Activated T-helper 1 cell treated with anti-CD3 and anti-CD28 coated beads, Interleukin-12 subunit alpha, Interleukin-12 subunit beta, Interleukin-2, Interleukin-4 antibody, amounts not matched to agents 30 ng/mL and 10 ng/mL and 1 ng/mL, durations not matched to agents 14 hours and 24 hours and 36 hours (primary cell): ENCODE measurements around the gene RXRA. TPM values are rescaled to one million over a fixed set of nuclear protein-coding genes. Genes with fewer than 3 reads are reported as not detected.

ENCODE experiments used
- DNase-seq: peaks from one replicate; pipeline ENCODE4 v3.0.0; 2021; ENCODE audit warnings: low spot score
- H3K27ac Mint-ChIP-seq: one replicate; pipeline ENCODE4 v1.8.0; 2021; ENCODE audit warnings: mild to moderate bottlenecking, mixed read lengths
- H3K27me3 Mint-ChIP-seq: one replicate; pipeline ENCODE4 v1.8.0; 2022; ENCODE audit warnings: mild to moderate bottlenecking, moderate library complexity, mixed read lengths; ENCODE audit not compliant: insufficient read depth
- H3K36me3 Mint-ChIP-seq: one replicate; pipeline ENCODE4 v1.8.0; 2021; ENCODE audit warnings: low read depth, mixed read lengths
- H3K4me1 Mint-ChIP-seq: one replicate; pipeline ENCODE4 v1.8.0; 2021; ENCODE audit warnings: low read depth, mixed read lengths
- H3K4me3 Mint-ChIP-seq: one replicate; pipeline ENCODE4 v1.8.0; 2021; ENCODE audit warnings: mild to moderate bottlenecking, moderate library complexity, mixed read lengths
- H3K9me3 Mint-ChIP-seq: one replicate; pipeline ENCODE4 v1.8.0; 2021; ENCODE audit warnings: mixed read lengths
- intact Hi-C: fragments of 100-400 bp; cut with micrococcal nuclease; formaldehyde crosslinking; loops from one replicate; pipeline ENCODE4 v1.15.1; 2024
- total RNA-seq: library from RNA; stranded (reverse); gene quantifications from 2 replicates; pipeline ENCODE4 v1.2.3, GENCODE V29; 2022

RXRA gene
- total RNA-seq, 1 donor from 2014 or later: 0.91 TPM

- Mint-ChIP-seq H3K4me1 (no peaks in the 10 kb centered on the region), H3K36me3 (no peaks in the 10 kb centered on the region), H3K27ac (no peak overlapping the region), H3K9me3 (no peaks in the 10 kb centered on the region), H3K4me3 (no peak overlapping the region), H3K27me3 (no peaks in the 10 kb centered on the region)
- no peak for DNase-seq
- intact Hi-C loops: no loop called here
Observed at GRCh38 chr9:134482226-134482625, 156.0 kb downstream of the RXRA start.

DNA sequence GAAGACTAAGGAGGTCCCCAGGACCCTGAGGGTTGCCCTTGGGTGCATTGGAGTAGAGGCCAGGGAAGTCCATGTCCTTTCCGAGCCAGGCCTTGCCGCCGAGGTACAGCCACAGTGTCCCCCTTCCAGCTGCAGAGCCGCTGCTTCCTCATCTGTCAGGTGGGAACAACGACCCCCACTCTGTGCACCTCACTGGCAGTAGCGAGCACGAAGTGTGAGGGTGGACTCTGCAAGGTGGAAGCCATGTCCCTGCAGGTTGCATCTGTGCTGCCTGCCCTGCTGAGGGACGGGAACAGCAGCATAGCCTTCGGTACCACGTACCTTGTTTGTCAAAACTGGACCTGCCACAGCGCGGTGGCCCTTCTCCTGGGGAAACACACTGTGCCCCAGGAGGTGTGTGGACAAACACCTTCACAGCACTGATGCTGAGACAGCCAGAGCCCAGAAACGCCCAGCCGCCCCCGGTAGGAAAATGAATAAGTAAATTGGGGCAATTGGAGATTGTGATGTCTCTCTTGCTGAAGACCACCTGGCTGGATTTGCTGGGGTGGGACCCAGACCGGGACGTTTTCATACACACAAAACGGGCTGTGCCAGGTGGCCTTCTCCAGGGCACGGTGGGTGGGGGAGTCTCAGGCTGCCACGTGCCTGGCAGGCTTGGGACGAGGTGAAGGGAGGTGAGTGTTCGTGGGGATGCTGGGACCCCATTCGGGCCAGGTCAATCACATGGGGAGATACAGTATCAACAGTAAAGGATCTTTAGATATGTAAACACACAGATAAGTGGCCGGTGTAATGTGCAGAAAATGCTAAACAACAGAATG lies 157.3 kb downstream of the RXRA start:
- H3K4me1 Mint-ChIP-seq: no peaks in the 10 kb centered on the region
- intact Hi-C loops: no loop called here
- H3K4me3 Mint-ChIP-seq: no peak overlapping the region
- H3K9me3 Mint-ChIP-seq: no peaks in the 10 kb centered on the region
- H3K27me3 Mint-ChIP-seq: no peaks in the 10 kb centered on the region
- DNase-seq: no peak
- no peak overlapping the region for H3K27ac Mint-ChIP-seq
- no peaks in the 10 kb centered on the region for H3K36me3 Mint-ChIP-seq

DNA sequence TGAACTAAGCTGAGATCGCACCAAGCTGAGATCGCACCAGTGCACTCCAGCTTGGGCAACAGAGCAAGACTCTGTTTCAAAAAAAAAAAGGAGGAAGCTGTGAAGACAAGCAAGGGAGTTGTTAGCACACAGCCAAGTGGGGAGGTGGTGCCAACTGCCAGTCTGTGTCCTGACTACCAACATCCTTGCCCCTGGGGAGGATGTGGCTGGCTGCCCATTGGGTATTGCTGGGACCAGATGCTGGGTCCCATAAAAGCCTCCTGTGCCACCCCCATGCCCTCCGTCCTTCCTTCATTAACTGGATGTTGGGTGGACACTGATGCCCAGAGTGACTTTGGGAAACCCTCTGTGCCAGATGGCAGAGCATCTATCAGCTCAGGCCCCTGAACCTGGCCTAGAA lies 158.2 kb downstream of the RXRA start:
- Mint-ChIP-seq H3K27ac (no peak overlapping the region), H3K4me1 (no peaks in the 10 kb centered on the region), H3K9me3 (no peaks in the 10 kb centered on the region), H3K27me3 (no peaks in the 10 kb centered on the region), H3K36me3 (no peaks in the 10 kb centered on the region), H3K4me3 (no peak overlapping the region)
- no peak for DNase-seq
- intact Hi-C loops: no loop called here

DNA sequence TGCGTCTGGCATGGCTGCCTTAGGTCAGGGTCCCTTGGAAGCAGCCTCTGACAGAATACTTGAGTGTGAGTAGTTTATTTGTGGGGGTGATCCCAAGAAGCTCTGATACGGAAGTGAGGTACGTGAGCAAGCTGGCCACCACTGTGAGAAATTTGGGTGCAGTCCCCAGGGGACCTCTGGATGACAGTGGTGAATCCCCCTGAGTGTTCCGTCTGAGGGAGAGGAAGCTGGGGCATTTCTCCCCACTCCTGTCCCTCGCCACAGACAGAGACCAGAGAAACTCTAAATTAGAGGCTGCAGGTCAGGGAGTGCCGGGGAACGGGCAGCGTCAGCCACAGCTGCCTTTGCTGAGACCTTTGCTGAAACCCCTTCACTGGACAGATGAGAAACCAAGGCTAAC lies 159.4 kb downstream of the RXRA start:
- H3K9me3 Mint-ChIP-seq: no peaks in the 10 kb centered on the region
- no peaks in the 10 kb centered on the region for H3K27me3 Mint-ChIP-seq
- intact Hi-C loops: no loop called here
- DNase-seq: no peak
- no peak overlapping the region for H3K27ac Mint-ChIP-seq
- no peaks in the 10 kb centered on the region for H3K4me1 Mint-ChIP-seq
- H3K4me3 Mint-ChIP-seq: no peak overlapping the region
- H3K36me3 Mint-ChIP-seq: no peaks in the 10 kb centered on the region

- no peak for DNase-seq
- H3K27ac Mint-ChIP-seq: no peak overlapping the region
- intact Hi-C loops: no loop called here
- H3K4me3 Mint-ChIP-seq: no peak overlapping the region
- no peaks in the 10 kb centered on the region for H3K9me3 Mint-ChIP-seq
- H3K36me3 Mint-ChIP-seq: no peaks in the 10 kb centered on the region
- H3K4me1 Mint-ChIP-seq: no peaks in the 10 kb centered on the region
- no peaks in the 10 kb centered on the region for H3K27me3 Mint-ChIP-seq
Observed at GRCh38 chr9:134486143-134486591, 159.9 kb downstream of the RXRA start.

GRCh38 chr9:134486596-134486995 lies 160.3 kb downstream of the RXRA start:
- H3K27me3 Mint-ChIP-seq: no peaks in the 10 kb centered on the region
- no peaks in the 10 kb centered on the region for H3K36me3 Mint-ChIP-seq
- intact Hi-C loops: no loop called here
- no peaks in the 10 kb centered on the region for H3K4me1 Mint-ChIP-seq
- H3K27ac Mint-ChIP-seq: no peak overlapping the region
- DNase-seq: no peak
- H3K4me3 Mint-ChIP-seq: no peak overlapping the region
- no peaks in the 10 kb centered on the region for H3K9me3 Mint-ChIP-seq

Other genes with a start within 250 kb of the RXRA start
- 65.0 and 71.3 TPM in 2 replicates for gene WDR5, start 190.4 kb upstream of the RXRA start, total RNA-seq
- gene RNU6ATAC, start 161.9 kb upstream of the RXRA start, total RNA-seq: 32.2 and 42.6 TPM in 2 replicates